GM21576 (cell line): Measurements from ENCODE around the gene CNTN4.
"Not testable (repeated sequence)": the region's sequence is repeated elsewhere in the genome, so short reads cannot be mapped to it uniquely, and the experiment has no call there.

Experiments
- ATAC-seq: cut with Tn5 transposase; IDR thresholded peaks from one replicate; pipeline ENCODE4 v1.9.1; 2021; ENCODE audit warnings: mild to moderate bottlenecking, moderate library complexity; ENCODE audit not compliant: unreplicated experiment

The CNTN4 gene

GRCh38 chr3:2883283-2883682 is 784.6 kb downstream of the CNTN4 start:
- ATAC-seq = no peak

GRCh38 chr3:2888592-2888991 is 789.9 kb downstream of the CNTN4 start:
- no peak for ATAC-seq

GRCh38 chr3:2889736-2890135 is 791.1 kb downstream of the CNTN4 start:
- ATAC-seq = no peak

- no peak for ATAC-seq
Observed at GRCh38 chr3:2896308-2896939, 797.8 kb downstream of the CNTN4 start.

- ATAC-seq = no peak
Observed at GRCh38 chr3:2897821-2898220, 799.2 kb downstream of the CNTN4 start.

GRCh38 chr3:2898591-2899353 is 800.1 kb downstream of the CNTN4 start:
- no peak for ATAC-seq

- ATAC-seq = no peak
Observed at GRCh38 chr3:2904054-2904453, 805.4 kb downstream of the CNTN4 start.

GRCh38 chr3:2908693-2909351 is 810.2 kb downstream of the CNTN4 start:
- ATAC-seq = no peak

GRCh38 chr3:2910997-2911396 is 812.3 kb downstream of the CNTN4 start:
- ATAC-seq = no peak

GRCh38 chr3:2915826-2916225 is 817.2 kb downstream of the CNTN4 start:
- ATAC-seq = no peak

- not testable (repeated sequence) for ATAC-seq
Observed at GRCh38 chr3:2916640-2917039, 818.0 kb downstream of the CNTN4 start.

- ATAC-seq = peak; percentile 72
Observed at GRCh38 chr3:2920103-2920502, 821.4 kb downstream of the CNTN4 start.

GRCh38 chr3:2921452-2921851 is 822.8 kb downstream of the CNTN4 start:
- ATAC-seq = no peak

- ATAC-seq = peak; percentile 69
Observed at GRCh38 chr3:2921903-2922302, 823.2 kb downstream of the CNTN4 start.

- ATAC-seq = no peak
Observed at GRCh38 chr3:2923390-2923789, 824.7 kb downstream of the CNTN4 start.

GRCh38 chr3:2927259-2927658 is 828.6 kb downstream of the CNTN4 start:
- ATAC-seq = no peak

- no peak for ATAC-seq
Observed at GRCh38 chr3:2929574-2929973, 830.9 kb downstream of the CNTN4 start.

- no peak for ATAC-seq
Observed at GRCh38 chr3:2931265-2931664, 832.6 kb downstream of the CNTN4 start.

GRCh38 chr3:2934541-2934940 is 835.9 kb downstream of the CNTN4 start:
- no peak for ATAC-seq

- no peak for ATAC-seq
Observed at GRCh38 chr3:2937055-2937454, 838.4 kb downstream of the CNTN4 start.

GRCh38 chr3:2937592-2937991 is 838.9 kb downstream of the CNTN4 start:
- ATAC-seq = no peak

GRCh38 chr3:2938711-2939110 is 840.0 kb downstream of the CNTN4 start:
- no peak for ATAC-seq
